Peyer's patch (tissue), 4 donors: ENCODE results near the gene GOLGA2.

Experiments used
- CTCF ChIP-seq, 6 experiments: fragments of 450-650 bp in 4 of 6; fragments of 200-600 bp in 2 of 6; sonication (generic) in 1 of 6; IDR thresholded peaks; one replicate each; pipeline ENCODE4 v1.5.1; 2017 to 2019; ENCODE audit warnings: antibody characterized with exemption in 6 of 6, mild to moderate bottlenecking in 3 of 6, moderate library complexity in 1 of 6
- POLR2A ChIP-seq, 2 donors: fragments of 450-650 bp; IDR thresholded peaks; one replicate each; pipeline ENCODE4 v1.5.1; 2017; ENCODE audit warnings: antibody characterized with exemption in 2 of 2, mild to moderate bottlenecking in 2 of 2, moderate library complexity in 2 of 2

DNA sequence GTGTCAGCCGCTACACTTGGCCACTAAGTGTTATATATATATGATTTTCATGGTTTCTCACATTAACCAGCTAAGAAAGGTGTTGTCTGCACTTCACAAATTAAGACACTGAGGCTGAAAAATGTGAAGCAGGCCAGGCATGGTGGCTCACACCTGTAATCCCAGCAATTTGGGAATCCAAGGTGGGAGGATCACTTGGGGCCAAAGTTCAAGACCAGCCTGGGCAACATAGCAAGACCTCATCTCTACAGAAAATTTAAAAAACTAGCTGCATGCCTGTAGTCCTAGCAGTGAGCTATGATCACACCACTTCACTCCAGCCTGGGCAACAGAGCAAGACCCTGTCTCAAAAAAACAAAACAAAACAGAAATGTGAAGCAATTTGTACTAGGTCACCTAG is 48.6 kb upstream of the GOLGA2 start:
- TF ChIP-seq CTCF (IDR thresholded peaks at IDR 0.05) (no peak), POLR2A (IDR thresholded peaks at IDR 0.05) (no peak)
